CD4-positive, alpha-beta T cell treated with Interferon gamma for 1 hour (primary cell): ENCODE data around the gene SLC25A44.

Source experiments
- DNase-seq: peaks from one replicate; pipeline ENCODE4 v3.0.0-alpha.2; 2020

The SLC25A44 gene

GRCh38 chr1:156244126-156244525 is 50.2 kb downstream of the SLC25A44 start:
- DNase-seq = no peak

- DNase-seq = no peak
These were observed 50.8 kb downstream of the SLC25A44 start for GRCh38 chr1:156244712-156245111.

GRCh38 chr1:156245451-156246232 is 51.7 kb downstream of the SLC25A44 start:
- peak; percentile 24 for DNase-seq

GRCh38 chr1:156246241-156246780 is 52.4 kb downstream of the SLC25A44 start:
- DNase-seq = no peak

- DNase-seq = no peak
These were observed 53.0 kb downstream of the SLC25A44 start for GRCh38 chr1:156246781-156247459.

- no peak for DNase-seq
These were observed 53.8 kb downstream of the SLC25A44 start, which contains the start of gene PAQR6 for GRCh38 chr1:156247460-156248322. Gene PAQR6, minus strand, starts transcription at chr1:156248056. Its CDS starts 1,325 bp downstream, at chr1:156246731.

- DNase-seq = no peak
These were observed 54.4 kb downstream of the SLC25A44 start for GRCh38 chr1:156248323-156248683.

- DNase-seq = no peak
These were observed 55.7 kb downstream of the SLC25A44 start for GRCh38 chr1:156249593-156249992.

GRCh38 chr1:156251527-156251926 is 57.6 kb downstream of the SLC25A44 start:
- DNase-seq = no peak

GRCh38 chr1:156253634-156254033 is 59.7 kb downstream of the SLC25A44 start:
- DNase-seq = no peak

GRCh38 chr1:156257711-156258110 is 63.8 kb downstream of the SLC25A44 start:
- no peak for DNase-seq

GRCh38 chr1:156258859-156259258 is 65.0 kb downstream of the SLC25A44 start:
- no peak for DNase-seq

GRCh38 chr1:156259805-156260204 is 65.9 kb downstream of the SLC25A44 start:
- DNase-seq = no peak

- DNase-seq = no peak
These were observed 67.0 kb downstream of the SLC25A44 start for GRCh38 chr1:156260896-156261295.
